ENCODE data around the gene DUSP15. TPM values are rescaled to one million over a fixed set of nuclear protein-coding genes. Genes with fewer than 3 reads are reported as not detected.

Gene DUSP15
- total RNA-seq, 1 donor from 2014 or later, result 13.2 TPM

DNA sequence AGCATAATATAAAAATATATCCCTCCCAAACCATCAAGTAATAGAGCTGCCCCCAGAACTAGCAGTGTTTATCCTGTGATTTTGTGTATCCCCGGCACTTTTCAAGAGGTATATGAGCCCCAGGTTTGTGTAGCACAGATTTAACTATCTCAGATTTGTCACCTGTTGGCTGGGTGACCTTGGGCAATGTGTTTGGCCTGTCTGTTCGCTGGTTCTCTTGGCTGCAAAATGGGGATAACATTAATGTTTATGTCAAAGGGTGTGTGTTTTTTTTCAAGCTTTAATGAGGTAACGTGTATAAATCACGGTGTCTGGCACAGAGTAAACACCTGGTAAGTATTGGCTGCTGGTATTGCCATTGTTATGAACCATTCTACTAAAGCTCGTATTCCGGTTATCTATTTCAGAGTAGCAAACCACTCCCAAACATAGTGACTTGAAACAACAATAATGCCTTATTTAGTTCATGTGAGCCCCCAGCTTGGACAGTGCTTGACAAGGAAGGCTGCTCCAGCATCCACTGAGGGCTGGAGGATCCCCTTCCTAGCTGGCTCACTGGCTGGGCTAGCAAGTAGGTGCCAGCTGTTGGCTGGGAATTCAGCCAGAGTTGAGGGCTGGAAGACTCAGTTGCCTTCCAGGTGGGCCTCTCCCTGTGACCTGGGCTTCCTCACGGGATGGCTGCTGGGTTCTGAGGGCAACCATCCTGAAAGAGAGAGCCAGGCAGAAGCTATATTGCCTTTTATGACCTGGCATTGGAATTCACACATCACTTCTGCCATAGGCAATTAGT, 45.4 kb upstream of the DUSP15 start:
- TF ChIP-seq, protein P1, sequence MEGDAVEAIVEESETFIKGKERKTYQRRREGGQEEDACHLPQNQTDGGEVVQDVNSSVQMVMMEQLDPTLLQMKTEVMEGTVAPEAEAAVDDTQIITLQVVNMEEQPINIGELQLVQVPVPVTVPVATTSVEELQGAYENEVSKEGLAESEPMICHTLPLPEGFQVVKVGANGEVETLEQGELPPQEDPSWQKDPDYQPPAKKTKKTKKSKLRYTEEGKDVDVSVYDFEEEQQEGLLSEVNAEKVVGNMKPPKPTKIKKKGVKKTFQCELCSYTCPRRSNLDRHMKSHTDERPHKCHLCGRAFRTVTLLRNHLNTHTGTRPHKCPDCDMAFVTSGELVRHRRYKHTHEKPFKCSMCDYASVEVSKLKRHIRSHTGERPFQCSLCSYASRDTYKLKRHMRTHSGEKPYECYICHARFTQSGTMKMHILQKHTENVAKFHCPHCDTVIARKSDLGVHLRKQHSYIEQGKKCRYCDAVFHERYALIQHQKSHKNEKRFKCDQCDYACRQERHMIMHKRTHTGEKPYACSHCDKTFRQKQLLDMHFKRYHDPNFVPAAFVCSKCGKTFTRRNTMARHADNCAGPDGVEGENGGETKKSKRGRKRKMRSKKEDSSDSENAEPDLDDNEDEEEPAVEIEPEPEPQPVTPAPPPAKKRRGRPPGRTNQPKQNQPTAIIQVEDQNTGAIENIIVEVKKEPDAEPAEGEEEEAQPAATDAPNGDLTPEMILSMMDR (IDR thresholded peaks at IDR 0.05; ENCODE audit: unreplicated experiment), result no peak
- Mint-ChIP-seq H3K9me3 (ENCODE audit: low read depth) (no peaks in the 10 kb centered on the region), H3K27me3 (peaks cover 12% of the 10 kb centered on the region), H3K4me3 (ENCODE audit: low read depth) (no peak overlapping the region), H3K27ac (no peak overlapping the region), H3K4me1 (ENCODE audit: low read depth) (peaks cover 9% of the 10 kb centered on the region), H3K36me3 (ENCODE audit: insufficient read depth) (no peaks in the 10 kb centered on the region)
- DNase-seq (ENCODE audit: low spot score, unreplicated experiment), result no peak

DNA sequence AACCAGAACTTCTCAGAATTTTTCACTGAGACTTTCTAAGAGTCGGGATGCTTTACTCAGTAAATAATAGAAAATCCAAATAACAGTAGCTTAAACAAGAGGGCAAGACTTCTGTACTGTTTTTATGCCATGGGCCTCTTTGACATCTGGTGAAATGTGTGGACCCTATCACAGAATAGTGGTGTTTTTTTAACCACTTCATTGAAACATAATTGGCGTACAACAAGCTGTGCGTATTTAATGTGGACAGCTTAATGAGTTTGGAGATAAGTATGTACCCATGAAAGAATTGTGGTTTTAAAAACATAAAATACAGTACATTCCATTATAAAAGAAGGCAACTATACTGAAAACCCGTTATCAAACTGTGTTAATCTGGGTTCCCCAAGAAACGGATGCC, 43.8 kb upstream of the DUSP15 start:
- Mint-ChIP-seq H3K27me3 (peaks cover 7% of the 10 kb centered on the region), H3K4me3 (ENCODE audit: low read depth) (no peak overlapping the region), H3K4me1 (ENCODE audit: low read depth) (peaks cover 9% of the 10 kb centered on the region), H3K9me3 (ENCODE audit: low read depth) (no peaks in the 10 kb centered on the region), H3K36me3 (ENCODE audit: insufficient read depth) (no peaks in the 10 kb centered on the region), H3K27ac (no peak overlapping the region)
- TF ChIP-seq, protein P1 (IDR thresholded peaks at IDR 0.05; ENCODE audit: unreplicated experiment), result no peak
- no peak for DNase-seq (ENCODE audit: low spot score, unreplicated experiment)

DNA sequence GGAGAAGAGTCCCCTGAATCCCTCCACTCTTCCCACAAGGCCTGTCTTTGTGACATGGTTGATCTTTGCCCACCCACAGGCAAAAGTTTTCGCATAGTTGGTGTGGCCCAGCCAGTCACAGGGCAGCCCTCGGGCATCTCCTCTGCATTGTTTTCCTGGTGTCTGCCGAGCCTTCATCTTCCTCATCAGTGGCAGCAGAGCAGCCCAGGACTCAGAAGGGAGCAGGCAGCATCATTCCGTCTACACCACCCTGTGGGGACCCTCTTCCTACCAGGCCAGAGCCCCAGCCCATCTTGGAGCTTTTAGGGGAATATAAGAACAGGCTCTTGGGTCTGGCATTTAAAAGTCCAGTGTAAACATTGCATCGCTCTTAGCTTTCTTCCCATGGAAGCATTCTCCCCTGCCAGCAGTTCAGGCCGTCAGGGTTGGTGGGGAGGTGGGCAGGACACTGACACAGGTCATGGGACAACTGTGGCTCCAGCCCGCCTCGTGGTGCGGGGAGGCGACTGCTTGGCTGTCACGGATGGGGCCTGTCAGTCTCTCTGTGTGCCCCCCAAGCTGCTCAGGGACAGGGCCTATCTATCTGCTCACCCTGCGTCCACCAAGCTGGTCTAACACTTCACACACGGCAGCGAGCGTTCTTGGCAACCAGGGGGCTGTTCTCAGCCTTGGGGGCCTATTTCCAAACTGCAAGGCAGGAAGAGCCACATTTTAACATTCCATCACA, 43.3 kb upstream of the DUSP15 start:
- no peaks in the 10 kb centered on the region for H3K9me3 Mint-ChIP-seq (ENCODE audit: low read depth)
- peaks cover 9% of the 10 kb centered on the region for H3K4me1 Mint-ChIP-seq (ENCODE audit: low read depth)
- H3K27me3 Mint-ChIP-seq, result peaks cover 7% of the 10 kb centered on the region
- TF ChIP-seq, protein P1 (IDR thresholded peaks at IDR 0.05; ENCODE audit: unreplicated experiment), result no peak
- H3K4me3 Mint-ChIP-seq (ENCODE audit: low read depth), result no peak overlapping the region
- no peak overlapping the region for H3K27ac Mint-ChIP-seq
- no peak for DNase-seq (ENCODE audit: low spot score, unreplicated experiment)
- no peaks in the 10 kb centered on the region for H3K36me3 Mint-ChIP-seq (ENCODE audit: insufficient read depth)

DNA sequence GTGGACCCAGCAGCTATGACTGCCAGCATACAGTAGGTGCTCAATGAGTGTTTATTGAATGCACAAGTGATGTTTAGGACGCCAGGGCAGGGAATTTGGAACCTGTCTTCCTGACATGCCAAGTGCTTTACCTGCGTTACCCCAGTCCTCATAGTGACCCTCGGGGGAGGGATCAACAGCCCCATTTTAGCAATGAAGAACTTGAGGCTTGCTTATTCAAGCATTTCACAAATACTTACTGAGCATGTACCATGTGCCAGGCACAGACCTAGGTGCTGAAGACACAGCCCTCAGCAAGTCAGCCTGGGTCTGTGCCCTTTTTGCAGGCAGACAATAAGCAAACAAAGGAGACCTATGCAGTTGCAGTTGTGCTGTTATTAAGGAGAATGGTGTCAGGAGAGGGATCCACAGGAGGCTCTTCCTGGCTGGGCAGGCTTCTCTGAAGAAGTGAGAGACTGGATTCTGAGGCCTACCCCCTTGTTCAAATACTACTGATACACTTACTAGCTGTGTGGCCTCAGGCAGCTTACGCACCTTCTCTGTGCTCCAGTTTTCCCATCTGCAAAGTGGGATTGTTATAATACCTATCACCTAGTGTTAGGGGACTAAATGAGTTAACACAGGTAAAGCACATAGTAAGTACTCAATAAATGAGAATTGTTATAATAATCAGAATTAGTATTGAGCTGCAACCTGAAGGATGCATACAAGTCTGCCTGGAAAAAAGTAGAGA, 39.9 kb upstream of the DUSP15 start:
- no peak for DNase-seq (ENCODE audit: low spot score, unreplicated experiment)
- TF ChIP-seq, protein P1 (IDR thresholded peaks at IDR 0.05; ENCODE audit: unreplicated experiment), result no peak
- peaks cover 4% of the 10 kb centered on the region for H3K4me1 Mint-ChIP-seq (ENCODE audit: low read depth)
- H3K27me3 Mint-ChIP-seq, result no peaks in the 10 kb centered on the region
- no peaks in the 10 kb centered on the region for H3K9me3 Mint-ChIP-seq (ENCODE audit: low read depth)
- H3K27ac Mint-ChIP-seq, result no peak overlapping the region
- H3K4me3 Mint-ChIP-seq (ENCODE audit: low read depth), result no peak overlapping the region
- H3K36me3 Mint-ChIP-seq (ENCODE audit: insufficient read depth), result no peaks in the 10 kb centered on the region

Measured in progenitor cell of endocrine pancreas (in vitro differentiated cells).